Large intestine (tissue), 3 donors: Measurements from ENCODE around the gene C2orf72. TPM values are rescaled to one million over a fixed set of nuclear protein-coding genes. Genes with fewer than 3 reads are reported as not detected.

Experiments used
- DNase-seq, 2 donors: peaks; one replicate each; pipeline versions ENCODE4 v3.0.0 to v3.0.0-alpha.2; 2013
- H3K27ac ChIP-seq: one replicate; pipeline ENCODE4 v1.5.1; 2013; ENCODE audit warnings: low read length
- H3K27me3 ChIP-seq: 2 replicates; pipeline ENCODE4 v1.6.1; 2013; ENCODE audit warnings: low read length; ENCODE audit not compliant: control insufficient read depth, insufficient read depth
- H3K36me3 ChIP-seq: 2 replicates; pipeline ENCODE4 v1.6.1; 2013; ENCODE audit warnings: low read length; ENCODE audit not compliant: control insufficient read depth, insufficient read depth
- H3K4me1 ChIP-seq: one replicate; pipeline ENCODE4 v1.6.1; 2013; ENCODE audit warnings: low read length; ENCODE audit not compliant: control insufficient read depth, insufficient read depth
- H3K4me3 ChIP-seq: one replicate; pipeline ENCODE4 v1.5.1; 2013; ENCODE audit warnings: low read length
- H3K9me3 ChIP-seq: one replicate; pipeline ENCODE4 v1.6.1; 2013; ENCODE audit warnings: mild to moderate bottlenecking, low read depth, low read length, moderate library complexity; ENCODE audit not compliant: control insufficient read depth
- WGBS: methylation state at CpG from one replicate; pipeline ENCODE4 v1.1.5; 2013; ENCODE audit warnings: low lambda C conversion rate; ENCODE audit not compliant: insufficient coverage; 5-methylcytosine and 5-hydroxymethylcytosine counted together
- polyA plus RNA-seq: library from polyadenylated mRNA; unstranded; fragments of 120-200 nt; gene quantifications from one replicate; pipeline ENCODE4 v1.2.1, GENCODE V29; 2013

Gene C2orf72
- polyA plus RNA-seq, 1 donor = 42.0 TPM

- peaks cover 4% of the 10 kb centered on the region for H3K36me3 ChIP-seq
- H3K27ac ChIP-seq = peak overlapping the region; percentile 26
- no peaks in the 10 kb centered on the region for H3K27me3 ChIP-seq
- peaks cover 35% of the 10 kb centered on the region for H3K4me1 ChIP-seq
- no peaks in the 10 kb centered on the region for H3K9me3 ChIP-seq
- H3K4me3 ChIP-seq = peak overlapping the region; percentile 50
- whole genome bisulfite sequencing = 92% methylated on average over 2 of the region's 62 CpGs
- DNase-seq = peak; percentile 78 to 86
Observed at GRCh38 chr2:231052494-231053451, 15.4 kb downstream of the C2orf72 start.

- no CpG with 5 or more reads among the region's 6 CpGs for WGBS
- H3K36me3 ChIP-seq = no peaks in the 10 kb centered on the region
- peaks cover 40% of the 10 kb centered on the region for H3K4me1 ChIP-seq
Observed at GRCh38 chr2:231053846-231054245, 16.5 kb downstream of the C2orf72 start.

GRCh38 chr2:231056453-231057416, 19.4 kb downstream of the C2orf72 start, which contains the start of gene PSMD1:
PSMD1 (plus strand) TSS chr2:231056867; CDS start chr2:231057026, 159 bp downstream.
- Histone ChIP-seq H3K27me3 (no peaks in the 10 kb centered on the region), H3K4me1 (peaks cover 14% of the 10 kb centered on the region), H3K9me3 (no peaks in the 10 kb centered on the region), H3K36me3 (peaks cover 3% of the 10 kb centered on the region), H3K4me3 (peak within 1 kb of the TSS; percentile 96), H3K27ac (peak within 1 kb of the TSS; percentile 69)
- no CpG with 5 or more reads among the region's 73 CpGs for WGBS
- peak; percentile 92 to 95 for DNase-seq

More at GRCh38 chr2:231053846-231054245, 16.5 kb downstream of the C2orf72 start:
- H3K4me3 ChIP-seq = no peak overlapping the region
- DNase-seq = no peak
- no peaks in the 10 kb centered on the region for H3K9me3 ChIP-seq
- no peaks in the 10 kb centered on the region for H3K27me3 ChIP-seq
- no peak overlapping the region for H3K27ac ChIP-seq

- Histone ChIP-seq H3K27me3 (no peaks in the 10 kb centered on the region), H3K9me3 (no peaks in the 10 kb centered on the region), H3K36me3 (peaks cover 7% of the 10 kb centered on the region), H3K4me3 (peak overlapping the region; percentile 96), H3K27ac (peak overlapping the region; percentile 69), H3K4me1 (peaks cover 5% of the 10 kb centered on the region)
- WGBS = 3% methylated on average over 5 of the region's 10 CpGs
- DNase-seq = no peak
Observed at GRCh38 chr2:231057590-231057989, 20.3 kb downstream of the C2orf72 start.

- Histone ChIP-seq H3K36me3 (peaks cover 18% of the 10 kb centered on the region), H3K4me1 (peaks cover 5% of the 10 kb centered on the region), H3K27me3 (no peaks in the 10 kb centered on the region), H3K9me3 (no peaks in the 10 kb centered on the region), H3K27ac (no peak overlapping the region), H3K4me3 (no peak overlapping the region)
- 70% methylated on average over 1 of the region's 4 CpGs for WGBS
- no peak for DNase-seq
Observed at GRCh38 chr2:231058761-231059550, 21.6 kb downstream of the C2orf72 start.

- no peaks in the 10 kb centered on the region for H3K9me3 ChIP-seq
- H3K27ac ChIP-seq = no peak overlapping the region
- no peak overlapping the region for H3K4me3 ChIP-seq
- no peak for DNase-seq
- no peaks in the 10 kb centered on the region for H3K27me3 ChIP-seq
- peaks cover 5% of the 10 kb centered on the region for H3K4me1 ChIP-seq
- WGBS = 100% methylated on average over 1 of the region's 2 CpGs
- peaks cover 22% of the 10 kb centered on the region for H3K36me3 ChIP-seq
Observed at GRCh38 chr2:231059756-231060155, 22.4 kb downstream of the C2orf72 start.

GRCh38 chr2:231062776-231063175, 25.5 kb downstream of the C2orf72 start:
- Histone ChIP-seq H3K4me3 (no peak overlapping the region), H3K27me3 (no peaks in the 10 kb centered on the region), H3K36me3 (peaks cover 37% of the 10 kb centered on the region), H3K27ac (no peak overlapping the region), H3K4me1 (peaks cover 5% of the 10 kb centered on the region), H3K9me3 (no peaks in the 10 kb centered on the region)
- WGBS = 100% methylated on average over 1 of the region's 3 CpGs
- DNase-seq = no peak

GRCh38 chr2:231063347-231063746, 26.0 kb downstream of the C2orf72 start:
- Histone ChIP-seq H3K27me3 (no peaks in the 10 kb centered on the region), H3K36me3 (peaks cover 40% of the 10 kb centered on the region), H3K9me3 (no peaks in the 10 kb centered on the region), H3K4me1 (peaks cover 2% of the 10 kb centered on the region), H3K4me3 (no peak overlapping the region), H3K27ac (no peak overlapping the region)
- no CpG with 5 or more reads among the region's 1 CpG for WGBS
- DNase-seq = no peak

GRCh38 chr2:231065966-231066365, 28.6 kb downstream of the C2orf72 start:
- no peak for DNase-seq
- Histone ChIP-seq H3K4me1 (peaks cover 6% of the 10 kb centered on the region), H3K27me3 (no peaks in the 10 kb centered on the region), H3K27ac (no peak overlapping the region), H3K9me3 (no peaks in the 10 kb centered on the region), H3K4me3 (no peak overlapping the region), H3K36me3 (peaks cover 42% of the 10 kb centered on the region)
- WGBS = no CpG with 5 or more reads among the region's 1 CpG
